ENCODE measurements around the gene ANXA9.
A peak's percentile ranks its signal among the peaks of the same experiment; 100 is the strongest.

Gene ANXA9

DNA sequence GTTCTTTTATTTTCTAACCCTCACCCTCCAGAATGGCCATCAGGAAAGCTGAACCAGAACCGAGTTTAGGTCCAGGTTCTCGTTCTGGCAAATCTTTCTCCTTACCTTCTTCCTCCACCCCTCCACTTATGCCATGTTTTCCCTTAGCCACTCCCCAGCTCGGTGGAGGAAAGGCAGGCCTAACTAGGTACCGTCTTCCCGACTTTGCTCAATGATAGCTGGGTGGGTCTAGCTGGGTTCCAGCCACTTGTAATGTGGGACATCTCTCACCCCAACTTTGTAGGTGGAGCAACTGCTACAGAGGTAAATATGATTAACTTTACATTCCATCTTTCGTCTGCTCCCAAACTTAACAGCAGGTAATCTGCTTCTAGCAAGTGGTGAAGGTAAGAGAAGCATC, 54.9 kb downstream of the ANXA9 start:
- Mint-ChIP-seq H3K27me3 (ENCODE audit: low read depth, poor library complexity) (no peaks in the 10 kb centered on the region), H3K4me1 (no peaks in the 10 kb centered on the region), H3K36me3 (ENCODE audit: low read depth) (peaks cover 28% of the 10 kb centered on the region), H3K4me3 (no peak overlapping the region), H3K27ac (peak overlapping the region; percentile 21), H3K9me3 (no peaks in the 10 kb centered on the region)
- DNase-seq, result no peak
- TF ChIP-seq, protein P1, sequence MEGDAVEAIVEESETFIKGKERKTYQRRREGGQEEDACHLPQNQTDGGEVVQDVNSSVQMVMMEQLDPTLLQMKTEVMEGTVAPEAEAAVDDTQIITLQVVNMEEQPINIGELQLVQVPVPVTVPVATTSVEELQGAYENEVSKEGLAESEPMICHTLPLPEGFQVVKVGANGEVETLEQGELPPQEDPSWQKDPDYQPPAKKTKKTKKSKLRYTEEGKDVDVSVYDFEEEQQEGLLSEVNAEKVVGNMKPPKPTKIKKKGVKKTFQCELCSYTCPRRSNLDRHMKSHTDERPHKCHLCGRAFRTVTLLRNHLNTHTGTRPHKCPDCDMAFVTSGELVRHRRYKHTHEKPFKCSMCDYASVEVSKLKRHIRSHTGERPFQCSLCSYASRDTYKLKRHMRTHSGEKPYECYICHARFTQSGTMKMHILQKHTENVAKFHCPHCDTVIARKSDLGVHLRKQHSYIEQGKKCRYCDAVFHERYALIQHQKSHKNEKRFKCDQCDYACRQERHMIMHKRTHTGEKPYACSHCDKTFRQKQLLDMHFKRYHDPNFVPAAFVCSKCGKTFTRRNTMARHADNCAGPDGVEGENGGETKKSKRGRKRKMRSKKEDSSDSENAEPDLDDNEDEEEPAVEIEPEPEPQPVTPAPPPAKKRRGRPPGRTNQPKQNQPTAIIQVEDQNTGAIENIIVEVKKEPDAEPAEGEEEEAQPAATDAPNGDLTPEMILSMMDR (IDR thresholded peaks at IDR 0.05), result no peak

DNA sequence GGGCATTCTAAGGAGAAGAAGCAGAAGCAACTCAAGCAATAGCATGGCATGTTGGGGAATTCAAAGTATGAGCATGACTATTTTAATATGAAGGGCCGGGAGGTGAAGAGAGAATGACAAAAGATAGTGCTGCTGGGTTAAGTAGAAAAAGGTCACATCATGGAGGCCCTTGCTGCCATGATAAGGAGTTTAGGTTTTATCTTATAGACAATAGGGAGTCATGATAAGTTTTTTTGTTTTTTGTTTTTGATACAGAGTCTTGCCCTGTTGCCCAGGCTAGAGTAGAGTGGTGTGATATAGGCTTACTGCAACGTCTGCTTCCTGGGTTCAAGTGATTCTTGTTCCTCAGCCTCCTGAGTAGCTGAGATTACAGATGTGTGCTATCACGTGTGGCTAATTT, 57.4 kb downstream of the ANXA9 start:
- no peaks in the 10 kb centered on the region for H3K9me3 Mint-ChIP-seq
- H3K27me3 Mint-ChIP-seq (ENCODE audit: low read depth, poor library complexity), result no peaks in the 10 kb centered on the region
- H3K4me1 Mint-ChIP-seq, result no peaks in the 10 kb centered on the region
- no peak overlapping the region for H3K27ac Mint-ChIP-seq
- no peak for DNase-seq
- H3K4me3 Mint-ChIP-seq, result no peak overlapping the region
- H3K36me3 Mint-ChIP-seq (ENCODE audit: low read depth), result peaks cover 16% of the 10 kb centered on the region
- TF ChIP-seq, protein P1 (IDR thresholded peaks at IDR 0.05), result no peak

DNA sequence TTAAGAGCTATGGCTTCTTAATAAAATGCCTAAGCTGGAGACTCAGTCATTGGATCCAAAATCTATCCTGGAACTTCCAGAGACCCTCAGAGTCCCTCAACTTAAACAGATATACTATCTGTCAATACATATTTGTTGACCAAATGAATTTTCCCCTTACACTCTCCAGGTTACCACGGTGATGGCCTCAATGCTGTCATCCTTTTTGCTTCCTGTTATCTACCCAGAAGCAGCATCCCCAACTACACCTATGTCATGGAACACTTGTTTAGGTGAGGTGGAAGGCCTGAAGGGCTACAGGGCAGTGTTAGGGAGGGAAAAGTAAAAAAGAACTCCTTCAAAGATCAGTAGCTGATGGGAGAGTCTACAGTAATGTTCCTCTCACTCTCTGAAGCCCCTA, 61.1 kb downstream of the ANXA9 start:
- H3K27me3 Mint-ChIP-seq (ENCODE audit: low read depth, poor library complexity), result peaks cover 3% of the 10 kb centered on the region
- no peaks in the 10 kb centered on the region for H3K9me3 Mint-ChIP-seq
- DNase-seq, result no peak
- H3K27ac Mint-ChIP-seq, result no peak overlapping the region
- H3K4me1 Mint-ChIP-seq, result peaks cover 23% of the 10 kb centered on the region
- TF ChIP-seq, protein P1 (IDR thresholded peaks at IDR 0.05), result no peak
- H3K36me3 Mint-ChIP-seq (ENCODE audit: low read depth), result no peaks in the 10 kb centered on the region
- H3K4me3 Mint-ChIP-seq, result no peak overlapping the region
